GM18505 (cell line): ENCODE results near the gene PTOV1.

Source experiments
- ATAC-seq: cut with Tn5 transposase; IDR thresholded peaks from one replicate; pipeline ENCODE4 v1.9.1; 2021; ENCODE audit not compliant: unreplicated experiment
- POLR2A ChIP-seq: IDR thresholded peaks from 4 replicates; pipeline ENCODE4 v1.6.1; 2011; ENCODE audit warnings: borderline replicate concordance; ENCODE audit not compliant: insufficient read depth, insufficient read length; ENCODE audit errors: extremely low read depth

Gene PTOV1

GRCh38 chr19:49855277-49855675, 4.3 kb downstream of the PTOV1 start:
- ATAC-seq, result no peak
- no peak for TF ChIP-seq POLR2A

GRCh38 chr19:49855676-49856573, 5.0 kb downstream of the PTOV1 start:
- ATAC-seq, result no peak
- TF ChIP-seq POLR2A, result peak; percentile 25

- TF ChIP-seq POLR2A, result no peak
- ATAC-seq, result no peak
Observed at GRCh38 chr19:49856574-49857021, 5.6 kb downstream of the PTOV1 start.

- ATAC-seq, result no peak
- no peak for TF ChIP-seq POLR2A
Observed at GRCh38 chr19:49857061-49857837, 6.3 kb downstream of the PTOV1 start.

- no peak for ATAC-seq
Observed at GRCh38 chr19:49857838-49858087, 6.8 kb downstream of the PTOV1 start.

GRCh38 chr19:49858088-49858985, 7.4 kb downstream of the PTOV1 start:
- peak; percentile 25 for TF ChIP-seq POLR2A
- ATAC-seq, result no peak

More at GRCh38 chr19:49857838-49858087, 6.8 kb downstream of the PTOV1 start:
- TF ChIP-seq POLR2A, result no peak

- no peak for ATAC-seq
- TF ChIP-seq POLR2A, result no peak
Observed at GRCh38 chr19:49859682-49860335, 8.8 kb downstream of the PTOV1 start.

- TF ChIP-seq POLR2A, result no peak
- no peak for ATAC-seq
Observed at GRCh38 chr19:49860336-49861102, 9.6 kb downstream of the PTOV1 start.

- ATAC-seq, result no peak
- no peak for TF ChIP-seq POLR2A
Observed at GRCh38 chr19:49861107-49861506, 10.1 kb downstream of the PTOV1 start.

GRCh38 chr19:49861541-49862378, 10.8 kb downstream of the PTOV1 start:
- no peak for TF ChIP-seq POLR2A
- ATAC-seq, result no peak

- ATAC-seq, result no peak
- no peak for TF ChIP-seq POLR2A
Observed at GRCh38 chr19:49862391-49863253, 11.7 kb downstream of the PTOV1 start.
